GM18507 (cell line): ENCODE measurements around the gene LARP1B.
"Not testable (repeated sequence)": the region's sequence is repeated elsewhere in the genome, so short reads cannot be mapped to it uniquely, and the experiment has no call there.

Experiments
- DNase-seq: peaks from one replicate; pipeline ENCODE4 v3.0.0; 2011; ENCODE audit warnings: low read depth; ENCODE audit not compliant: insufficient read length; ENCODE audit errors: extremely low spot score
- FAIRE-seq: peaks from 2 replicates; lab custom pipeline; 2011; peaks lifted over from hg19 to GRCh38; lab: Jason Lieb, UNC

LARP1B gene

GRCh38 chr4:128060699-128061565 is at the start of gene LARP1B:
Gene LARP1B, plus strand, starts transcription at chr4:128061312. Its CDS starts 13,640 bp downstream, at chr4:128074952.
- FAIRE-seq (peak; percentile 99), DNase-seq (peak; percentile 92)

- DNase-seq, result no peak
These were observed 35.8 kb upstream of the LARP1B start for GRCh38 chr4:128025319-128025718.

GRCh38 chr4:128029907-128030306 is 31.2 kb upstream of the LARP1B start:
- FAIRE-seq (no peak), DNase-seq (no peak)

More at GRCh38 chr4:128025319-128025718, 35.8 kb upstream of the LARP1B start:
- FAIRE-seq, result no peak

GRCh38 chr4:128031756-128032384 is 29.2 kb upstream of the LARP1B start:
- FAIRE-seq, result no peak

GRCh38 chr4:128039568-128039967 is 21.5 kb upstream of the LARP1B start:
- DNase-seq, result no peak
- no peak for FAIRE-seq

More at GRCh38 chr4:128031756-128032384, 29.2 kb upstream of the LARP1B start:
- no peak for DNase-seq

- not testable (repeated sequence) for FAIRE-seq, DNase-seq
These were observed 14.1 kb upstream of the LARP1B start for GRCh38 chr4:128047019-128047418.

GRCh38 chr4:128047514-128047913 is 13.6 kb upstream of the LARP1B start:
- DNase-seq, FAIRE-seq: not testable (repeated sequence)

- FAIRE-seq, DNase-seq: not testable (repeated sequence)
These were observed 9.9 kb upstream of the LARP1B start for GRCh38 chr4:128051229-128051628.

- not testable (repeated sequence) for FAIRE-seq
These were observed 6.2 kb upstream of the LARP1B start for GRCh38 chr4:128054907-128055306.

GRCh38 chr4:128055441-128056206 is 5.5 kb upstream of the LARP1B start:
- not testable (repeated sequence) for DNase-seq, FAIRE-seq

More at GRCh38 chr4:128054907-128055306, 6.2 kb upstream of the LARP1B start:
- DNase-seq, result not testable (repeated sequence)

- FAIRE-seq (no peak), DNase-seq (no peak)
These were observed 4.7 kb upstream of the LARP1B start for GRCh38 chr4:128056396-128056795.

GRCh38 chr4:128060121-128060698 is 902 bp upstream of the LARP1B start:
- peak; percentile 36 for FAIRE-seq
- no peak for DNase-seq

- peak; percentile 40 for DNase-seq
These were observed 739 bp downstream of the LARP1B start for GRCh38 chr4:128061566-128062536.

GRCh38 chr4:128066453-128066820 is 5.3 kb downstream of the LARP1B start:
- FAIRE-seq, DNase-seq: not testable (repeated sequence)

More at GRCh38 chr4:128061566-128062536, 739 bp downstream of the LARP1B start:
- FAIRE-seq, result no peak

GRCh38 chr4:128068918-128069317 is 7.8 kb downstream of the LARP1B start:
- FAIRE-seq, result peak; percentile 33
- DNase-seq, result no peak

GRCh38 chr4:128076464-128076863 is 15.4 kb downstream of the LARP1B start:
- no peak for DNase-seq
- no peak for FAIRE-seq

- FAIRE-seq, DNase-seq: not testable (repeated sequence)
These were observed 34.2 kb downstream of the LARP1B start for GRCh38 chr4:128095293-128095692.

- DNase-seq, result no peak
- no peak for FAIRE-seq
These were observed 46.7 kb downstream of the LARP1B start for GRCh38 chr4:128107766-128108165.
